Astrocyte of the cerebellum (primary cell): Measurements from ENCODE around the gene CNTNAP2.
"Not testable (repeated sequence)": the region's sequence is repeated elsewhere in the genome, so short reads cannot be mapped to it uniquely, and the experiment has no call there.

ENCODE experiments used
- DNase-seq: peaks from one replicate; pipeline ENCODE4 v3.0.0-alpha.2; 2011; ENCODE audit warnings: low read depth
- H3K4me3 ChIP-seq: 2 replicates; pipeline ENCODE4 v1.5.1; 2011; ENCODE audit warnings: mild to moderate bottlenecking, low read depth, low read length, moderate library complexity
- CTCF ChIP-seq: IDR thresholded peaks from 2 replicates; pipeline ENCODE4 v1.5.1; 2012; ENCODE audit warnings: low read length, low read depth, moderate library complexity, mild to moderate bottlenecking; ENCODE audit errors: missing control alignments
- in situ Hi-C: cut with HindIII; loops from 2 replicates; pipeline ENCODE4 v1.10.0; 2017; ENCODE audit warnings: low sequenced_read_pairs

Gene CNTNAP2

GRCh38 chr7:148325208-148325607, 2208.6 kb downstream of the CNTNAP2 start:
- DNase-seq: no peak
- no peak overlapping the region for H3K4me3 ChIP-seq
- in situ Hi-C loops: no loop called here
- TF ChIP-seq CTCF: no peak

- no peak for TF ChIP-seq CTCF
- in situ Hi-C loops: no loop called here
- no peak for DNase-seq
- H3K4me3 ChIP-seq: no peak overlapping the region
Observed at GRCh38 chr7:148327379-148327778, 2210.8 kb downstream of the CNTNAP2 start.

GRCh38 chr7:148328906-148329305, 2212.3 kb downstream of the CNTNAP2 start:
- H3K4me3 ChIP-seq: no peak overlapping the region
- no peak for TF ChIP-seq CTCF
- DNase-seq: no peak
- in situ Hi-C loops: no loop called here

GRCh38 chr7:148330124-148330818, 2213.7 kb downstream of the CNTNAP2 start:
- TF ChIP-seq CTCF: no peak
- in situ Hi-C loops: no loop called here
- no peak for DNase-seq
- no peak overlapping the region for H3K4me3 ChIP-seq

- no peak overlapping the region for H3K4me3 ChIP-seq
- TF ChIP-seq CTCF: no peak
- no peak for DNase-seq
- in situ Hi-C loops: no loop called here
Observed at GRCh38 chr7:148330822-148331221, 2214.2 kb downstream of the CNTNAP2 start.

- in situ Hi-C loops, H3K4me3 ChIP-seq, DNase-seq: not testable (repeated sequence)
Observed at GRCh38 chr7:148331456-148331855, 2214.9 kb downstream of the CNTNAP2 start.

- no peak for DNase-seq
- no peak overlapping the region for H3K4me3 ChIP-seq
- TF ChIP-seq CTCF: no peak
- in situ Hi-C loops: no loop called here
Observed at GRCh38 chr7:148332191-148333186, 2215.9 kb downstream of the CNTNAP2 start.
